Fibroblast of lung (primary cell): ENCODE measurements around the gene SLAMF9. TPM values are rescaled to one million over a fixed set of nuclear protein-coding genes. Genes with fewer than 3 reads are reported as not detected.

Experiments
- DNase-seq, 2 donors: peaks; one replicate each; pipeline versions ENCODE4 v3.0.0 to v3.0.0-alpha.2; 2010; ENCODE audit warnings: low read depth in 2 of 2
- H2AFZ ChIP-seq: 2 replicates; pipeline ENCODE4 v1.5.1; 2012; ENCODE audit warnings: low read length, control low read depth, inconsistent platforms
- H3K27ac ChIP-seq: 2 replicates; pipeline ENCODE4 v1.5.1; 2011; ENCODE audit warnings: low read length, control low read depth; ENCODE audit not compliant: insufficient read depth
- H3K27me3 ChIP-seq: 2 replicates; pipeline ENCODE4 v1.5.1; 2011; ENCODE audit warnings: mild to moderate bottlenecking, low read length; ENCODE audit not compliant: control insufficient read depth, insufficient read depth
- H3K36me3 ChIP-seq: 2 replicates; pipeline ENCODE4 v1.5.1; 2011; ENCODE audit warnings: low read length; ENCODE audit not compliant: control insufficient read depth, insufficient read depth
- H3K4me1 ChIP-seq: 2 replicates; pipeline ENCODE4 v1.5.1; 2011; ENCODE audit warnings: low read length; ENCODE audit not compliant: control insufficient read depth, insufficient read depth; ENCODE audit errors: extremely low read depth
- H3K4me2 ChIP-seq: 2 replicates; pipeline ENCODE4 v1.5.1; 2011; ENCODE audit warnings: low read length, control low read depth; ENCODE audit not compliant: insufficient read depth; ENCODE audit errors: extremely low read depth
- H3K4me3 ChIP-seq, 4 experiments: fragments of 200-600 bp in 1 of 4; sonication (generic) in 1 of 4; replicated peaks in 1 of 4; 2 replicates each; pipeline ENCODE4 v1.5.1; 2011 to 2016; ENCODE audit warnings: low read length in 4 of 4, low read depth in 3 of 4, mild to moderate bottlenecking in 3 of 4, control low read depth in 2 of 4, inconsistent platforms in 1 of 4, mixed read lengths in 1 of 4; ENCODE audit not compliant: insufficient read depth in 1 of 4; ENCODE audit errors: control extremely low read depth in 1 of 4
- H3K79me2 ChIP-seq: 2 replicates; pipeline ENCODE4 v1.5.1; 2012; ENCODE audit warnings: mild to moderate bottlenecking, low read length, inconsistent platforms; ENCODE audit not compliant: control insufficient read depth, insufficient read depth
- H3K9ac ChIP-seq: 2 replicates; pipeline ENCODE4 v1.5.1; 2011; ENCODE audit warnings: mild to moderate bottlenecking, low read length, control low read depth; ENCODE audit not compliant: insufficient read depth
- H3K9me3 ChIP-seq: 2 replicates; pipeline ENCODE4 v1.5.1; 2012; ENCODE audit warnings: low read depth, low read length; ENCODE audit not compliant: control insufficient read depth, insufficient read depth
- H4K20me1 ChIP-seq: 2 replicates; pipeline ENCODE4 v1.5.1; 2011; ENCODE audit warnings: low read length; ENCODE audit not compliant: control insufficient read depth, insufficient read depth; ENCODE audit errors: extremely low read depth
- CTCF ChIP-seq, 2 donors: IDR thresholded peaks in 1 of 2; conservative IDR thresholded peaks in 1 of 2; 1 replicate in 1 of 2; 2 replicates in 1 of 2; pipeline ENCODE4 v1.5.1; 2011 to 2012; ENCODE audit warnings: low read length in 2 of 2, control low read depth in 1 of 2, inconsistent platforms in 1 of 2, low read depth in 1 of 2, mild to moderate bottlenecking in 1 of 2
- EZH2 ChIP-seq: IDR thresholded peaks from 2 replicates; pipeline ENCODE4 v1.5.1; 2012; ENCODE audit warnings: low read length, control low read depth, mild to moderate bottlenecking; ENCODE audit errors: missing control alignments
- polyA plus RNA-seq, 2 donors: library from polyadenylated mRNA; depleted of rRNA in 1 of 2; stranded (reverse) in 1 of 2; unstranded in 1 of 2; fragments of >200 nt; gene quantifications; 2 replicates each; pipeline ENCODE4 v1.2.1, GENCODE V29; 2011 to 2012; ENCODE audit warnings: missing spikeins in 1 of 2
- total RNA-seq: library from RNA; depleted of rRNA; stranded (reverse); fragments of >200 nt; gene quantifications from 2 replicates; pipeline ENCODE4 v1.2.1, GENCODE V29; 2014

Gene SLAMF9
- total and polyA plus RNA-seq, 2 donors (not counting 1 experiment from before 2014, with no cell fraction given), result not detected

DNA sequence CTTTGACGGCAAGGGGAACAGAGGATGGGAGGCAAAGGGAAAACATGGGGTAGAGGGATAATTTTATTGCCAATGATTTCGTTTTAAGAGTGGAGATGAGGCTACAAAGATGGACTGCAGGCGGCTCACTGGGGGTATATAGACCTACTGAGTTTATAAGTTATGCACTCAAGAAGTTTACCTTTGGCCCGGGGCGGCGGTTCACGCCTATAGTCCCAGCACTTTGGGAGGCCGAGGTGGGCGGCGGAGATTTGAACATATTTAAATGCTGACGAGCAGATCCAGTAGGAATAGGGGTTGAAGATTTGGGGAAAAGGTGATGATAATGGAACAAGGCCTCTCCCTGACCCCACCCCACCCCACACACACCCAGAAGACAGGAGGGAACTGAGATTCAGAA lies 8.1 kb upstream of the SLAMF9 start:
- H3K36me3 ChIP-seq, result no peaks in the 10 kb centered on the region
- H3K4me2 ChIP-seq, result no peak overlapping the region

DNA sequence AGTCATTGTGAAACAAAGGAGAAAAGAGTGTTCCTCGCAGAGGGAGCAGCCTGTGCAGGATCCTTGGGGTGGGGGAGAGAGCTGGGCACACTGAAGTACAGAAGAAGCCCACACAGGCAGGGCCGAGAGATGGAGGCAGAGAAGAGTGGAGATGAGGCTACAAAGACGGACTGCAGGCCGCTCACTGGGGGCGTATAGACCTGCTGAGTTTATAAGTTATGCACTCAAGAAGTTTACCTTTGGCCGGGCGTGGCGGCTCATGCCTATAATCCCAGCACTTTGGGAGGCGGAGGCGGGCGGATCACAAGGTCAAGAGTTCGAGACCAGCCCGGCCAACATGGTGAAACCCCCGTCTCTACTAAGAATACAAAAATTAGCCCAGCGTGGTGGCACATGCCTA lies 7.6 kb upstream of the SLAMF9 start:
- Histone ChIP-seq H2AFZ (no peak overlapping the region), H3K9me3 (no peaks in the 10 kb centered on the region), H3K36me3 (no peaks in the 10 kb centered on the region), H3K79me2 (no peaks in the 10 kb centered on the region), H3K27me3 (no peaks in the 10 kb centered on the region), H4K20me1 (no peaks in the 10 kb centered on the region), H3K4me2 (peak overlapping the region; percentile 44), H3K4me3 (peak overlapping the region in 3 of 4 experiments; percentile 43 to 69 (median 55)), H3K27ac (no peak overlapping the region), H3K9ac (no peak overlapping the region), H3K4me1 (no peaks in the 10 kb centered on the region)
- TF ChIP-seq CTCF (conservative IDR thresholded peaks at IDR 0.05 in 1 of 2, IDR thresholded peaks at IDR 0.05 in 1 of 2; ENCODE audit: low read depth in 1 of 2, low read length in 2 of 2) (no peak), EZH2 (no peak)
- no peak for DNase-seq

More for the DNA sequence above, 8.1 kb upstream of the SLAMF9 start:
- no peak for DNase-seq
- Histone ChIP-seq H3K27ac (no peak overlapping the region), H3K9me3 (no peaks in the 10 kb centered on the region), H3K4me1 (no peaks in the 10 kb centered on the region), H2AFZ (no peak overlapping the region), H3K27me3 (no peaks in the 10 kb centered on the region), H3K4me3 (peak overlapping the region in 2 of 4 experiments; percentile 12 to 55), H3K79me2 (no peaks in the 10 kb centered on the region), H3K9ac (no peak overlapping the region), H4K20me1 (no peaks in the 10 kb centered on the region)
- no peak for TF ChIP-seq EZH2
- TF ChIP-seq CTCF (conservative IDR thresholded peaks at IDR 0.05 in 1 of 2, IDR thresholded peaks at IDR 0.05 in 1 of 2; ENCODE audit: low read depth in 1 of 2, low read length in 2 of 2), result no peak

DNA sequence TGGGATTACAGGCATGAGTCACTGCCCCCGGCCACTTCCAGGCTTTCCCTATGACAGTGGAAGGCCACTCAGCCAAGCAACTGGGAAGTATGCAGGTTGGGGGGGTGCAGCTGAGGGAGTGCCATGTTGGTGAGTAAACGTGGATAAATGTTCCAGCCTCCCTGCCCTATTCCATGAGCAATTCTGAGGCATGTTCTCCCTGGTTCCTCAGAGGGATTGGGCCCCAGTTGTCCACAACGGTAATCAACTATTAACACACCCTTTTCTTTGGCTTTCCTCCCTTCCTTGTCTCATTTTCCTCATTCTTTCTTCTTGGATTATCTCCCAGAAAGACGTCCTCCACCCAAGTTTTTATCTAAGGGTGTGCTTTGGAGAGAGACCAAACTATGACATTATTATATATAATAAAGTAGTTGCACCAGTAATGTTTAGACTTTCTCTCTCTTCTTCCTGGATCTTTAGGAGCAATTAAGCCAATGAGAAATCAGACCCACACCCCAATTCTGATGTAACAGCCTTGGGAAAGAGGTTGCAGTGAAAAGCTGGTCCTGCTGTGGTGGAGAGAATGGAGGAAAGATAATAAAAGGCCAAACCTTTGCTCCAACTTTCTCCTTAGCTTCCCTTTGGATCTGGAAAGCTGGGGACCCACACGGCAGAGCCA lies 6.8 kb upstream of the SLAMF9 start:
- H3K9ac ChIP-seq, result no peak overlapping the region
- no peaks in the 10 kb centered on the region for H3K79me2 ChIP-seq
- no peaks in the 10 kb centered on the region for H3K4me1 ChIP-seq
- peak overlapping the region; percentile 14 for H2AFZ ChIP-seq
- no peaks in the 10 kb centered on the region for H3K36me3 ChIP-seq
- H3K4me3 ChIP-seq, result peak overlapping the region; percentile 30 to 69 (median 49)
- peak overlapping the region; percentile 32 for H3K4me2 ChIP-seq
- no peaks in the 10 kb centered on the region for H3K9me3 ChIP-seq
- peak; percentile 87 for DNase-seq
- H3K27ac ChIP-seq, result peak overlapping the region; percentile 10
- TF ChIP-seq EZH2, result no peak
- no peak for TF ChIP-seq CTCF (conservative IDR thresholded peaks at IDR 0.05 in 1 of 2, IDR thresholded peaks at IDR 0.05 in 1 of 2; ENCODE audit: low read depth in 1 of 2, low read length in 2 of 2)
- no peaks in the 10 kb centered on the region for H3K27me3 ChIP-seq
- no peaks in the 10 kb centered on the region for H4K20me1 ChIP-seq
